Measurements from ENCODE around the gene PRICKLE2.

DNA sequence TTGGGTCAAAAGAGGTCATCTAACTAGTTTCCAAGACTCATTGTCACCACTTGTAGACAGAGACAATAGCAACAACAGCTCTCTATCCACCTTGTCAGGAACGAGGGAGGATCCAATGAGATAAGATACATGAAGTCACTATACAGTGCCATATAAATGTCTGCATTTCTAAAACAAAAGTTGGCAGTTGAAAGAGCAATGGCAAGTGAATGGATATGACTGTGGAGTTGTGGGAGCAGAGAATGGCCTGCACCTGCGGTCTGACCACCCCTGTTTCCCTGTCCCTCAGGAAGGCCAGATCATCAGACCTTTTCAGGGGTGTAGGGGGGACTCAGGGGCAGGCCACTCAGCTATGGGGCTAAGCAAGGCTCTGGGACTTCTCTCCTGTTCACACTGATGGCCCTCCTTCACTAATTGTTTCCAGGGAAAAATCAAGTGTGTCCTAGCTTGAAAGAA lies 161.3 kb downstream of the PRICKLE2 start:
- TF ChIP-seq, protein P1, sequence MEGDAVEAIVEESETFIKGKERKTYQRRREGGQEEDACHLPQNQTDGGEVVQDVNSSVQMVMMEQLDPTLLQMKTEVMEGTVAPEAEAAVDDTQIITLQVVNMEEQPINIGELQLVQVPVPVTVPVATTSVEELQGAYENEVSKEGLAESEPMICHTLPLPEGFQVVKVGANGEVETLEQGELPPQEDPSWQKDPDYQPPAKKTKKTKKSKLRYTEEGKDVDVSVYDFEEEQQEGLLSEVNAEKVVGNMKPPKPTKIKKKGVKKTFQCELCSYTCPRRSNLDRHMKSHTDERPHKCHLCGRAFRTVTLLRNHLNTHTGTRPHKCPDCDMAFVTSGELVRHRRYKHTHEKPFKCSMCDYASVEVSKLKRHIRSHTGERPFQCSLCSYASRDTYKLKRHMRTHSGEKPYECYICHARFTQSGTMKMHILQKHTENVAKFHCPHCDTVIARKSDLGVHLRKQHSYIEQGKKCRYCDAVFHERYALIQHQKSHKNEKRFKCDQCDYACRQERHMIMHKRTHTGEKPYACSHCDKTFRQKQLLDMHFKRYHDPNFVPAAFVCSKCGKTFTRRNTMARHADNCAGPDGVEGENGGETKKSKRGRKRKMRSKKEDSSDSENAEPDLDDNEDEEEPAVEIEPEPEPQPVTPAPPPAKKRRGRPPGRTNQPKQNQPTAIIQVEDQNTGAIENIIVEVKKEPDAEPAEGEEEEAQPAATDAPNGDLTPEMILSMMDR (IDR thresholded peaks at IDR 0.05) = no peak
- TF ChIP-seq POLR2AphosphoS5 (IDR thresholded peaks at IDR 0.05) (no peak), POLR2A (IDR thresholded peaks at IDR 0.05; ENCODE audit: low read depth) (no peak)

Data from esophagus muscularis mucosa (tissue), 3 donors.